Kidney tubule cell (primary cell): ENCODE data around the gene VDAC1.
"Not testable (repeated sequence)": the region's sequence is repeated elsewhere in the genome, so short reads cannot be mapped to it uniquely, and the experiment has no call there.

ENCODE experiments used
- DNase-seq: peaks from one replicate; pipeline ENCODE4 v3.0.0-alpha.2; 2018; ENCODE audit warnings: low spot score

The VDAC1 gene

DNA sequence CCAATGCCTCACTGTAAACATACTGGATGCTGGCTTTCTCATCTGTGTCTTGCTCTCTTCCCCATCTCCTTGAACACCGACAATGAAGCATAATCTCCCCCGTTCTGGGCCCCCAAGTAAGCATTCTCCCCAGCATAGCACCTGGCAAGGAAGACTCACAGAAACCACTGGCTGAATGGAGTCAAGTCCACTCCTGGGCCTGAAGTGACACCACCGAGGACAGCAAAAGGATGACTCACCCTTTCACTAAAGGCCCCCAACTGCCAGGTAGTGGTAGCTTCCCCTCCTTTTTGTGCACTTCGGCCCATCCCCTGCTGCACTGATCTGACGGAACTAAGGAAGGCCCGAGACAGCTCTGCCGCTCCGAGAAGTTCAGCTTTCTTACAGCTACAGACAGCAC lies 9.4 kb downstream of the VDAC1 start:
- DNase-seq: no peak

DNA sequence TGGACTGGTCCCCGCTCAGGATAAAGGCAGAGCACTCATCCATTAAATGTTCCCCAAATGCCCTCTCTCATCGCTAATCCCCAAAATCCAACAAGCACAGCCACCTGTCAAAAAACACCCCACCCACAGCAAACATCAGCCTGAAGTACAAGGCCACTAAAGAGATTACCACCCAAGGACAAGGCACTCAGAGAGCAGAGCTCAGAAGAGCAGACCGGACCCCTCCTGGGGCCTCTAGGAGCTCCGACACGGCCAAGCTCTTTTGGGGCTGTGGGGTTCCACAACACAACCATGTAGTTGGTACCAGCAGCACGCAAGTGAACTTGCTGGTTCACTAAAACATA lies 9.8 kb downstream of the VDAC1 start:
- no peak for DNase-seq

DNA sequence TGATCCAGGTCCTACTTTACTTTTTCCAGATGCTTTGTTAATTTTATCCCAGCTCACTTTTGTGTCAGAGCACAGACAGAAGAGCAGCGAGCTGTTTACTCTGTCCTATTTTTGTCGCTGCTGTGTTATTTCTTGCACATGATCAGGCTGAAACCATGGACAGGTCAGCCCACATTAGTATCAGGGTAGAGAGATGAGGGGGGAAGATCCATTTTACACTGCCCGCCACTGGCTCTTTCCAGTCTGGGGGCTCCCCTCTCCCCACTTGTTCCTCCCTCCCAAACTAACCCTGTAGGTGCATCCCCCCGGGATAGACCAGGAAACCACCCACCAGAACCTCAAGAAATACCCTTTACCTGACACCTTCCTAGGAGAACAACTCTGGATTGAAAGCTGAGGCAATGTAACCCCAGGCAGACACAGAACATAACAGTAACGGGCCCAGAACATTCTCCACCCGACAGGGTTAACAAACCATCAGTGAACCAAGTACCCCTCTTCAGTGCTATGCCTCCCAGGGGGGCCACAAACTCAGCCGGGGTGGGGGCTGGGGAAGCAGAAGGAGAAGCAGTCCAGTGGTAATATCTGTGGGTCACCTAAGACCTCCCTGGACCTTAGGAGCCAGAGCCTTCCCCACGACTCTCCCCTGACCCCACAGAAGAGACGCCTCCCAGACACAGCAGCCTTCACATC lies 10.3 kb downstream of the VDAC1 start:
- no peak for DNase-seq

DNA sequence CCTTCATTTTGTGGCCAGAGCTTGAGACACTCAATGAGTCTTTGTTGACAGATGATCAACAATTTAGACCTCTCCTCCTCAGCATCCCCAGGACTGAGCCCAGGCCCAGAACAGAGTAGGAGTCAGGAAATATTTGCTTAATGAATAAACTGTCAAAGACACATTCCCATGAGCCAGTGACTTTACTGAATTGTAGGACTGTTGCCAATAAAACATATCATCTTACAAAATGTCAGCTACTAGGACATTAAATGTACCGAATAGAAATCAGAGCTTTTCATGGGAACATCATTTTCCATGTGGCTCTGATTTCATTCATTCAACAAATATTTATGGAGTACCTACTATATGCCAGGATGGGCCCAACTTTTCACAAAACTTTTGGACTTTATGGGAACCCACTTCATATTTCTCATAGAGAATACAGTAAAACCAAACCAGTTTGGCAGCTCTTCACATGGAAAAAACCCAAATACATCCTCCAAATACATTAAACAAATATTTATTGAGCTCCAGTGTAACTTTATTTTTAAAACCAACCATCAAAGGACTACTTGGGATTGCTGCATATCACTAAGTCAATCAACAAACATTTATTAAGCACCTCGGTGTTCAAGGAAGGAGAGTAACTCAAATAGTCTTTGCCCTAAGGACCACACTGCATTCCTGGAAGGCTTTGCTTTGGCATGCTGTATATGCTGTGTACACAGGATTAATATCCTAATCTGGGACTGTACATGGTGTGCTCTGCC lies 11.4 kb downstream of the VDAC1 start:
- peak; percentile 68 for DNase-seq

DNA sequence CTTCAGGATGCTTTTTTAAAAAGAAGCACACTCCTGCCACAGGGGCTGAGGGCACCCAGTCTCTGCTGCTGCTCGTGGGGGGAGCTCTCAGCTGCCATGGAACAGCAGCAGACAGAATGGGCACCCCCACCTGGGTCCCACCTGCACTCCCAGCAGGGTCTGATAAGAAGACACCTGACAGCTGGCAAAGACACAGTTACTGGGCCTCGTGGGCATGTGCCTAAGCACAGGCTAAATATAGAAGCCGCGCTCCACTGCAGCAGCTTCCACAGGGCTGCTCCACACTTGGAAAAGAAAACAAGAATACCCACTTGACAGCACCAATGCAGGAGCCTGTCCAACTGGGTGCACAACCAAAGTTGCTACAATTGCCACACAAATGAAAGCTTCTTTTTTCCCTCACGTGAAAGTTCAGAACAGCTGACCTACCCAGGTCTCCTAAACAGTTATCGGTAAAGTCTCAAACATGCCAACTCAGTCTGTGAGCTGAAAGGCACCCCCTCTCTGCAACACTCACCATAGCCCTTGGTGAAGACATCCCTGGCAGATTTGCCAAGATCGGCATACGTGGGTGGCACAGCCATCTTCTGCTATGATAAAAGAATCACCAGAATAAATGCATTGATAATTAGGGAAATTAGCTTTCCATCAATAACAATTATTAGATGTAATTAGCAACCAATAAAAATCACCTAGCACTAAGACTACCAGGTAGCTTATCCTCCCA lies 12.2 kb downstream of the VDAC1 start:
- no peak for DNase-seq

DNA sequence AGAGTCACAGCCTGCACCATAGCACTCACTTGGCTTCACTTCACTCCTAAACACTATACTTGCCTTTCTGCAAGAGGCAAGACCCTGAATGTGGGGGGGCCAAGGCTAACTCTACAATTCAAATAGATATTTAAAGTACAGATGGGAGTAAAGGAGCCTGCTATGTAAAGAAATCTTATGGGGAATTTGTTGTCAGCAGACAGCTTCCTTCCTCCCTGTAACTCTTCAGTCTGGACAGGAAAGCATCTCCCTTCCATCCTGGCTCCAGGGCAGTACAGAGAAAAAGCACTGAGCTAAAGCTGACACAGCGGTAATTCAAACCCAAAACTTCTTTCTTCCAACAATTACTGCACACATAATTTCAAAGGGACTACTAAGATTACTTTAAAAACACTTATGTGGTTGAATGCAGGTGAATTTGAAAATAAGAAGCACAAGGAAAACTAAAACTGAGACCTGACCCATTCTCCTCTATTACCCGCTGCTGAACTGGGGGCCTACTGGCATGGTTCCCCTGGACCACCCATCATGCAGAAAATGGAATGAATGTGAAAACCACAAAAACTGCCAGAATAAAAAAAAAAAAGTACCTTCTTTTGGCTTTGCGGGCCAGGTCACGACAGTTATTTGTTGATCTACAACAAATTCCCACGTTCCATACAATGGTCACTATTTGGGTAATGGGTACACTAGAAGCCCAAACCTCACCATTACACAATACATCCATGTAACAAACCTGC lies 13.4 kb downstream of the VDAC1 start:
- DNase-seq: no peak

DNA sequence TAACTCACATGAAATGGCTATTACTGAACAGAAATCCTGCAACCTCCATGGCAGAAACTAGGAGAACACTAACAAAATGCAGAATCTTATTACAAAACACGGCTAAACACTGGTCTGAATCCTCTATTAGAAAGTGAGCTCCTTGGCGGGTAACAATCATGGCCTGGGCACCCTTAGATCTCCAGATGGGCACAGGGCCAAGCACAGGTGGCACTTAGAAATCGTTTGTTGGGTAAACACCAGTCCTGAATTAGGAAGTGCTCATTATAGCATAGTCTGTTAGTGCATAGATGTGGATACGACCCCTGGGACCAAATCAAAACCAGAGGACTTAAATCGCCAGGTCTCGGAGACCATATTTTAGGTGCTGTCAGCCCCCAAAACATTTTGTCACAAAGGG lies 14.4 kb downstream of the VDAC1 start:
- DNase-seq: no peak

DNA sequence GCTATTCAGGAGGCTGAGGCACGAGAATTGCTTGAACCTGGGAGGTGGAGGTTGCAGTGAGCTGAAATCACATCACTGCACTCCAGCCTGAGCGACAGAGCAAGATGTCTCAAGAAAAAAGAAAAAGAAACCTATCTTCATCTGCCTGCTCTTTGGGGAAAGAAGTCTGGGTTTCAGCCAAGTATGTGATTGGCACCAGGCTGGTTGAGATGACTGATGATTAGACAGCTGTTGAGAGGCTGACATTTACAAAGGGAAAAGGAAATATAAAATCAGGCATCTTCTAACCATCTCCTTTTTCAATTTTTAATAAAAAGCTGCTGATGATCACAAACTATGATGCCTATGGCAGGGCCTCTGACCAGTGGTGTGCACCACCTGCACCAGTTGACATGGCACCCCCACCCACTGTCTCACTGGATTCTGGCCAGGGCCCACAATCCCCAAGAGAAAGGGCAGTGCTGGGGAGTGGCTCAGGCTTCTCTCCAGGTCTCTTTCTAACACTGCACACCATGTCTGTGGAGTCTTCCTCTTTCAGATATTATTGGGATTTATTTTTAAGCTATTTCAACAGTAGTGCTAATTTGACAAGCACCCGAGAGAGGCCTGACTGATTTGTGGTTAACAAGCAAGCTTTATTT lies 19.1 kb downstream of the VDAC1 start:
- no peak for DNase-seq

DNA sequence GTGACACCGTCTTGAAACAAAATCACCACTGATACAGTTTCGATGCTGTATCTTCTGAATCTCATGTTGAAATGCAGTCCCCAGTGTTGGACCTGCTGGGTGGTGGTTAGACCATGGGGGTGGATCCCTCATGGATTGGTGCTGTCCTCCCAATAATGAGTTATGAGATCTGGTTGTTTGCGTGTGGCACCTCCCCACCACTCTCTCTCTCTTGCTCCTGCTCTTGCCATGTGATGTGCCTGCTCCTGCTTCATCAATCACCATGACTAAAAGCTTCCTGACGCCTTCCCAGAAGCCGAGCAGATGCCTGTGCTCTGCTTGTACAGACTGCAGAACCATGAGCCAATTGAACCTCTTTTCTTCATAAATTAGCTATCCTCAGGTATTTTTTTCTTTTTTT lies 21.1 kb downstream of the VDAC1 start:
- DNase-seq: no peak

DNA sequence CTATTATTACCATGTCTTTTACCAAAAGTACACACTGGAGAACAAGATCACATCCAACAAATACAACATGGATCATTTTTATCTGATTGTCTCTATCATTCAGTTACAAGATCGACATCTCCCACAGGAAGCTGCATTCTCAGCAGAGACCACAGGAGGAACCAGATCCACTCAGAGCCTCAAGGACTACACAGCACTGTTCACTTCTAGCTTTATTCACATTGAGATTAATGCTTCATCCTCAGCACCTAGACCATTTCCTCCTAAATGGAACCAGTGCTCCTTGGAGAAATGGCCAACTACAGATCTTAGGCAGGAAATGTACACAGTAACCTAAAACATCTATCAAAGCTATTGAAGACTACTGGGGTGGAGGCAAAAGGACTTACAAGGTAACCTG lies 23.1 kb downstream of the VDAC1 start:
- no peak for DNase-seq

DNA sequence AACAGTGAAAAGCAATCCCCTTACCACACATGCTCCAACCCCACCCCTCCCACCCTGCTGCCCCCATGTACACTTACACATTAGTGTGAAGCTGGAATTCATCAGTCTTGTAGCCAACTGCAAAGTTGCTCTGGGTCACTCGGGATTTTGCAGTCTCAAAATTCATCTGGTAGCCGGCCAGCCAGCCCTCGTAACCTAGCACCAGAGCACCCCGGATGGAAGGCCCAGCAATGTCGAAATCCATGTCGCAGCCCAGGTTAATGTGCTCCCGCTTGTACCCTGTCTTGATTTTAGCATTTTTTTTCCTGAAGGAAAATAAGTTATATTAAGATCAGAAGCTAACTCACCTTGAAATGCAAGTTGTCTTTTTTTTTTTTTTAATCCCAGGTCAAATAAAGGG lies 24.1 kb downstream of the VDAC1 start:
- no peak for DNase-seq

DNA sequence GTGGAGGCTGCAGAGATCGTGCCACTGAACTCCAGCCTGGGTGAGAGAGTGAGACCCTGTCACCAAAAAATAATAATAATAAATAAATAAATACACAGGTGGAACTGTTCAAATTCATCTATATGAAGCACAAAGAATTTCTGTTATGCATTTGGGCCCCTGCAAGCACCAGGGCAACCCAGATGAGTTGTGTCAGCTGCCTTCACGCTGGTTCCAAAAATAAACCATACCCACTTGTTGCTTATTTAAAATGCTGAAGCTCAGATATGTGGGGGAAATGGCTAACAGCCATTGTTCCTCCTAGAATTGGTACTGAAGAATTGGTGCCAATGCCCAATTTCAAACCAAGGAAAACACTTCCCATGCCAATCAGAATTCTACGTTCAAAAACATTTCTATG lies 25.8 kb downstream of the VDAC1 start:
- DNase-seq: no peak

DNA sequence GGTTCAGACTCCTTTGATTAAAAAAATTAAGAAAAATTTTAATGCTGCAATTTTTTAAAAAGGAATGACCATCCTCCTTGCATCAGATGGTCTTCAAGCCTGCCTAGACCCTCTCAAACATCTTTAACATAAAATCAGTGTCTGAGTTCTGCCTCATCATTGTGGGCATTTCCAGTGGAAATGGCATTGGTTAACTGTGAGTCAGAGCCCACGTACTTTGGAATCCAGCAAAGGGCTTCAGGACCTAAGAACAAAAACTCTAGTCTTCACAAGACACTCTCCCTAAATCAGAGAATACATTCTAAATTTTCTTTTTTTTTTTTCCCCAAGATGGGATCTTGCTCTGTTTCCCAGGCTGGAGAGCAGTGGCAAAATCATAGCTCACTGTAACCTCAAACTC lies 26.9 kb downstream of the VDAC1 start:
- peak; percentile 64 for DNase-seq

DNA sequence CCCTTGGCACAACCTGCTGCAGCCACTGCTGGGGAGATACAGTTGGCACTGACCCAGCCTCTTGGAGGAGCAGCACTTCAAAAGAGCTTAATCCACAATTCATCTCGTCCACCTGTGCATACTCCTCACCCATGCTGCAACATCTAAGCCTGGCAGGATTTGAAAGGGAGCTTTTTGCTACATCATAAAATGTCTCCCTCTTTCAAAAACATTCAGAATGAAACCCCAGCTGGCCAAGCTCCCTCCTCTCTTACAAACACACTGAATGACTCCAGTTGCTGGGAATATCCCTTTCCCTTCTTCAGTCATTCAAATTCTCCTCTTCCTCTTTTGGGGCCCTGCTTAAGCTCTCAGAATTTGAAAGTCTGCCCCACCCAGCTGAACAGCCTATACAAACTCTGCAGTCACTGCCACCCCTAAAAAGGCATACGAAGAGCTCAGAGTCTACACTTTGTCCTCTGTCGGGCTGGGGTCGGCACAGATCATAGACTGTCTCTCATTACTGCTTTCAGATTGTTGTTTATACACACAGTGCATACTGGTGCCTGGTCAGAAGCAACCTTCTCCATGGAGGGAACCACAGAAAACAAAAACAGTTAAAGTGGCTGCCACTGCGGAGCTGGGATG lies 27.5 kb downstream of the VDAC1 start:
- DNase-seq: no peak

DNA sequence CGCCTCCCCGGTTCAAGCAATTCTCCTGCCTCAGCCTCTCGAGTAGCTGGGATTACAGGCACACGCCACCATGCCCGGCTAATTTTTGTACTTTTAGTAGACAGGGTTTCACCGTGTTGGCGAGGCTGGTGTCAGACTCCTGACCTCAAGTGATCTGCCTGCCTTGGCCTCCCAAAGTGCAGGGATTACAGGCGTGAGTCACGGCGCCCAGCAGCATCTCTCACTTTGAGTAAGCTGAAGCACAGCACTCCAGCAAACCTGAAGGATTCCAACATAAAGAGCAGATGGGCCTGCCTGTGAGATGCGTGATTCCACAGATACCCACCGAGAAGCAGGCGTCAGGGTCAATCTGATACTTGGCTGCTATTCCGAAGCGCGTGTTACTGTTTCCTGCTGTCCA lies 29.2 kb downstream of the VDAC1 start:
- not testable (repeated sequence) for DNase-seq

DNA sequence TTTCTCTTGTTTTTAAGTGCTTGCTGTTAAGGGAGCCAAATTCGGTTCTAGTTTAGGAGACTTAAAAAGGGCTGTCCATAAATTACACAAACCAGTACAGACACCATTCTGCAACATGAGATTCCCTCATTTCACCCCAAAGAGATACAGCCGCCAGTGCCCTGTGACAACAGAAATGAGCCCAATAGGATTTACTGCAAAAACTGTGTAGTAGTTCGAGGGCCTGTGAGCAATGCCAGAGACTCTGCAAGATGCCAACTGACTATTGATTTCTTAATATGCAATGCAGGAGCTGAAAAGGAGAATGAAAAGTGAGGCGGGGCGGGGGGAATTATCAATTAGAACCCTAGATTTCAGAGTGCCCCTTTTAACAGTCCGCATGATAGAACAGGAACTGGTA lies 30.6 kb downstream of the VDAC1 start:
- no peak for DNase-seq

DNA sequence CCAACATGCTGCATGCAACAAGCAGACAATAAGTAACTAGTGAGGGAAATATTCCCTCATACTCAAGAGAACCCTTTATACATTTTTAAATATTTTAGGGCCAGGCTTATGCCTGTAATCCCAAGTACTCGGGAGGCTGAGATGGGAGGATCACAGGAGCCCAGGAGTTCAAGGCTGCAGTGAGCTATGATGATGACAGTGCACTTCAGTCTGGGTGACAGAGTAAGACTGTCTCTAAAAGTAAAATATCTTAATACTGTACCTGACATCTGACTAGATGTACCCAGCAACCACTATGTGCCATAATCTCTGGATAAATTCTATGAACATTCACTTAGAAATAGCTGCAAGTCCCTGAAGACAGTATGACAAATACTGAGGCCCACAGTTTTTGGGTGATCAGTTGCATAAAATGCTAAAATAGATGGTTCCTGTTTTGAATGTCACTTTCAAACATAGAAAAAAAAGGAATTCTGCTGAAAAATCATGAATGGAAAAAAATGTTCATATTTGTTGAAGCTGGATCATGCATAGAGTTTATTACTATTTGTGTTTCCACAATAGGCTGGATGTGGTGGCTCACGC lies 34.4 kb downstream of the VDAC1 start:
- DNase-seq: no peak

DNA sequence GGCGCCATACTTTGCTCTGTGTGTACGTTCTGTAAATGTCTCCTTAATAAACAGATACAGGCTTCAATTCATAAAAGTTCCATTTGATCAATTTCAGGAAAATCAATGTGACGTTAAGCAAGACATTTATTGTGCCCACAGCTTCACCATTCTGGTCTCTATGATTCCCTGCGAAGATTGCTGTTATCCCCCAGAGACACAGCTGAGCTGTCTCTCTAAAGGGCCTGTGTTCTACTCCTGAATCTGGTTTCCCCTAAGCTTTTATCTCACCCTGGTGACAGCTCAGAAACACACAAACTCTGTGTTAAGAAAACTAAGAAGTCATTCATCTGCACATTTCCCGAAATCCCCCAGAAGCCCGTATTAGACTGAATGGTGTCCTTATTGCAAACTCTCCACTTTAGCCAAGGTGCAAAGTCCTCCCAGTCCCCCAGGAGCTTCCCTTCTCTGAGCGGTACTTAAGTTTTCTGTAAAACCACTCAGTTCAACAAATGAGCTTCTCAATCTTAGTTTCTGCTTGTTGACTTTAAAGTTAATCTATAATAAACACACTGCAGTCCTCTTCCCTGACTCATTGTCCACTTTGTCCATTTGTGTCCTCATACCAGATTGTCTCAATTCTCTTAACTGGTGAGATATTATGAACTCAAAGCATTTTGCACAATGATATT lies 35.0 kb downstream of the VDAC1 start:
- peak; percentile 89 for DNase-seq

DNA sequence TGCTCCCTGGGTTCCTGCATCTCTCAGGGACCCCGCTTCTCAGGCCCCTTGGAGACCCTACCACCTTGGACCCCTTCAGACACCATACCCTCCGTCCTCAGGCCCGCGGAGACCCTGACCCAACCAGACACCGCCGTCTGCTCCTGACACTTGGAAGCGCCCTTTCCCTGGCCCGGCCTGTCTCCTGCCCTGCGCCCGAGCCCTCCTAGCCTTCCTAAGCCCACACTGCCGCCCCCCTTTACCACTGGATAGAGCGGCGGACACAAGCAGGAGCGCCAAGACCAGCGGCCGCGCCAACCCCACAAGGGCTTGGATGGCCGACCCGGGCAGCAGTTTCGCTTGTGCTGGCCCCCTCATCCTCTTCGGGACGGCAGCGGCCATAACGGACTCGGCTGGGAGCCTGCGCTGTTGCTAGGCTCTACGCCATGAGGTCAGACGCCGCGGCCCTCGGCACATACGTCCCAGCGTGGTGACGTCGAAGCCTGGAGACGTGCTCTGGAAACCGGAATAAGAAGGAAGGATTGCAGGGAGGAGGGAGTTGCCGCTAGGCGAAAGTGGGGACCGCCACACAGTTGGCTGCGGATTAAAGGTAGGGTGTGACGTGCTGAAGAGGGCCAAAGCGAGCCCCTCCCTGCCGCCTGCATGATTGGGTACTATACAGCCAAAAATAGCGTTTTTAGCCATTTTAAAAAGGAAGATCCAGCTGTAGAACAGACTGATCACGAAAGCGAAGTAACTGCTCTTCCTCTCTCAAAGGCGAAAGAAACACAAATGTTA lies 36.4 kb downstream of the VDAC1 start, which contains the start of gene C5orf15:
TSS of gene C5orf15 (minus strand) at position 422 of the 777 bp plus-strand sequence. CDS start at position 381, 41 bp downstream.
- peak; percentile 98 for DNase-seq
